Naive thymus-derived CD4-positive, alpha-beta T cell (primary cell): ENCODE measurements around the gene GMPR. TPM values are rescaled to one million over a fixed set of nuclear protein-coding genes. Genes with fewer than 3 reads are reported as not detected.

ENCODE experiments used
- ATAC-seq: fragments of 150-1000 bp; cut with Tn5 transposase; 2 replicates; pipeline ENCODE4 v1.10.0; 2021; ENCODE audit warnings: mild to moderate bottlenecking, moderate library complexity
- CTCF ChIA-PET: fragments of 350-600 bp; sonication (Branson Sonifier 250); formaldehyde crosslinking; loops from one replicate; lab custom pipeline; 2021; ENCODE audit warnings: antibody characterized with exemption; lab: Charles Lee
- POLR2A ChIA-PET: fragments of 350-600 bp; sonication (Branson Sonifier 250); formaldehyde crosslinking; loops from one replicate; lab custom pipeline; 2021; ENCODE audit warnings: antibody characterized with exemption, inconsistent platforms; lab: Charles Lee
- DNase-seq, 9 donors: peaks; one replicate each; pipeline versions ENCODE4 v3.0.0 to v3.0.0-alpha.2; 2020 to 2022; ENCODE audit warnings: mixed read lengths in 1 of 9
- H3K27ac ChIP-seq: one replicate; pipeline ENCODE4 v1.7.0; 2013; ENCODE audit warnings: mild to moderate bottlenecking, low read depth, low read length, moderate library complexity
- H3K27me3 ChIP-seq, 2 donors: one replicate each; pipeline ENCODE4 v1.7.0; 2013; ENCODE audit warnings: low read length in 2 of 2, mild to moderate bottlenecking in 2 of 2, moderate library complexity in 2 of 2; ENCODE audit not compliant: control insufficient read depth in 2 of 2, insufficient read depth in 2 of 2
- H3K36me3 ChIP-seq, 3 experiments: 1 replicate in 2 of 3; 2 replicates in 1 of 3; pipeline ENCODE4 v1.7.0; 2013; ENCODE audit warnings: low read length in 3 of 3, mild to moderate bottlenecking in 3 of 3, moderate library complexity in 1 of 3; ENCODE audit not compliant: insufficient read depth in 3 of 3, control insufficient read depth in 2 of 3
- H3K4me1 ChIP-seq, 2 donors: one replicate each; pipeline ENCODE4 v1.7.0; 2013; ENCODE audit warnings: low read length in 2 of 2, mild to moderate bottlenecking in 2 of 2, moderate library complexity in 1 of 2; ENCODE audit not compliant: control insufficient read depth in 2 of 2, insufficient read depth in 2 of 2
- H3K4me3 ChIP-seq: 2 replicates; pipeline ENCODE4 v1.7.0; 2013; ENCODE audit warnings: mild to moderate bottlenecking, low read length
- H3K9me3 ChIP-seq, 3 experiments: 1 replicate in 2 of 3; 2 replicates in 1 of 3; pipeline ENCODE4 v1.7.0; 2013; ENCODE audit warnings: low read length in 3 of 3; ENCODE audit not compliant: control insufficient read depth in 2 of 3
- H3K27ac Mint-ChIP-seq, 9 donors: one replicate each; pipeline ENCODE4 v1.8.0; 2020 to 2022; ENCODE audit warnings: mixed read lengths in 9 of 9, mild to moderate bottlenecking in 8 of 9, moderate library complexity in 5 of 9, inconsistent platforms in 2 of 9
- H3K27me3 Mint-ChIP-seq, 5 donors: one replicate each; pipeline ENCODE4 v1.8.0; 2021 to 2022; ENCODE audit warnings: mixed read lengths in 5 of 5, mild to moderate bottlenecking in 1 of 5
- H3K36me3 Mint-ChIP-seq, 5 donors: one replicate each; pipeline ENCODE4 v1.8.0; 2020 to 2022; ENCODE audit warnings: mixed read lengths in 5 of 5, mild to moderate bottlenecking in 3 of 5, inconsistent platforms in 1 of 5
- H3K4me1 Mint-ChIP-seq, 7 donors: one replicate each; pipeline ENCODE4 v1.8.0; 2020 to 2022; ENCODE audit warnings: mixed read lengths in 7 of 7, mild to moderate bottlenecking in 3 of 7, inconsistent platforms in 1 of 7
- H3K4me3 Mint-ChIP-seq, 10 donors: one replicate each; pipeline ENCODE4 v1.8.0; 2020 to 2022; ENCODE audit warnings: mild to moderate bottlenecking in 10 of 10, mixed read lengths in 10 of 10, moderate library complexity in 6 of 10, inconsistent platforms in 2 of 10
- H3K9me3 Mint-ChIP-seq, 11 donors: one replicate each; pipeline ENCODE4 v1.8.0; 2020 to 2022; ENCODE audit warnings: mixed read lengths in 11 of 11, mild to moderate bottlenecking in 4 of 11, inconsistent platforms in 1 of 11, moderate library complexity in 1 of 11
- intact Hi-C, 2 donors: fragments of 100-400 bp; cut with micrococcal nuclease; formaldehyde crosslinking; loops; one replicate each; pipeline ENCODE4 v1.15.1; 2023
- polyA plus RNA-seq, 2 donors: library from polyadenylated mRNA; unstranded; fragments of 300-500 nt; fragmentation: Illumina TruSeq; gene quantifications; one replicate each; pipeline ENCODE4 v1.2.3, GENCODE V29; 2021
- total RNA-seq, 6 experiments: library from RNA in 5 of 6; stranded (reverse) in 5 of 6; gene quantifications; 1 replicate in 5 of 6; 2 replicates in 1 of 6; pipeline ENCODE4 v1.2.3 and lab custom pipeline; 2021 to 2026

Gene GMPR
- total and polyA plus RNA-seq, 7 experiments from 2014 or later, result 0.60 to 2.1 (median 0.93) TPM; not detected in 2

DNA sequence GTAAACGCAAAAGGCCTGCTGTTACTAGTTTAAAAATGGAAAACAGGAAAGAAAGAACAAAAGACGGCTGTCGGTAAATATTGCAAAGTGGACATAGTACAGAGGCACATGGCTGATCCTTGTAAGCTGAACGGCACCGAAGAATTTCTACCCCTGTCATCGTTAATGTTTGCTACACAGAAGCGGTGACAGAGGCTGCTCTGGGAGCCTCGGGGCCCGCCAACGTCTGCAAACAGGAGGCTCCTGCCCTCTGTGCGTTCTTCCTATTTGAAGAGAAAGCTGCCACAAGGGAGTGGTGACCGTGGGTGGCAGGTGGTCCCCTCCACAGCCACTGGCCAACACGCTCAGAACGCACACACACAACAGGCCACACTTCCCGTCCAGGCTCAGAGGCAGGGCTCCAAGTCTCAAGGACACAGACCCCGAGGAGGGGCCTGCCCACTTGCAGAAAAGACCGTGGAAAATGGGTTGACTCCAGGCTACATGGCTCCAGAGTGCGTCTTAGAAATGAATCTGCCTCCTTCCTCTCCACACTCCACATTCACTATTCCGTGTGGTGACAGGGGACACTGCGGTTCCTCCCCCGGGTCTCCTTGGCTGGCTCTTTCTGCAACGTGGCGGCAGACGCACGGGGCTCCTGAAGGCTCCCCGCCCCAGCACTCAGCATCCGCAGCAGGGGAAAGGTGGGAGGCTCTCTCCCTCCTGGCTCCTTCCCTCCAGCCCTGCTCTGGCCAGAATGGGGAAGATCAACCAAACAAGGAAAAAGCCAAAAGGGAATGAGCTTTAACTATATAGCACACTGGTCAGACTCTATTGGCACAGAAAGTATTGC lies 64.5 kb downstream of the GMPR start:
- Histone ChIP-seq H3K27ac (no peak overlapping the region), H3K9me3 (no peaks in the 10 kb centered on the region), H3K4me1 (no peaks in the 10 kb centered on the region), H3K27me3 (no peaks in the 10 kb centered on the region), H3K36me3 (no peaks in the 10 kb centered on the region), H3K4me3 (no peak overlapping the region)
- no peaks in the 10 kb centered on the region for H3K9me3 Mint-ChIP-seq
- no peaks in the 10 kb centered on the region for H3K4me1 Mint-ChIP-seq
- H3K36me3 Mint-ChIP-seq, result peaks cover 3 to 30% (median 11%) of the 10 kb centered on the region in 5 donors
- H3K4me3 Mint-ChIP-seq, result no peak overlapping the region
- no peaks in the 10 kb centered on the region for H3K27me3 Mint-ChIP-seq
- DNase-seq (no peak), ATAC-seq (no peak)
- POLR2A ChIA-PET, result no interaction called here
- CTCF ChIA-PET, result interaction anchor here (0.7 kb wide), 1 partner anchor 27 kb away, joined by 3 read pairs; no protein-coding TSS in a partner anchor
- no peak overlapping the region for H3K27ac Mint-ChIP-seq
- intact Hi-C loops, result no loop called here

DNA sequence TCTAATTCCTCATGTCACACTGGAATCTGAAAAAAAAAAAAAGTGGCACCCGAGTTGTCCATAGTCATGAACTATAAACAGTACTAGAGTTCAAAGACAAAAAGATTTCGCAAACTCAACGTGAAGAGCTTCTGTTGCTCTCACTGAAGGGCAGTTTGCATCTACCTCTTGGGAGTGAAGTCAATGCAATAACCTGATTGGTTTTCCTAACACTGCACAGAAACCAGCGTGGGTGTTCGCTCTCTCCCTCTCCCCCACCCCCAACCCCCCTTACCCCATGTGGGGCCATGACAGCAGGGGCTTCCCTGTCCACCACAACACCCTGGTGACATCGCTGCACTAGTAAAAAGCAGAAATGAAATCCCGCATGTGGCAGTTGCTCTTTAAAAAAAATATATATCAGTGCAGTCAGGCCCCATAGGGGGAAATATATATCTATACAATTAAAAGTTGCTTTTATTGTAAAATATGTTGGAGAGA lies 66.9 kb downstream of the GMPR start:
- ATAC-seq (peak; percentile 63), DNase-seq (no peak)
- Mint-ChIP-seq H3K9me3 (no peaks in the 10 kb centered on the region), H3K4me1 (no peaks in the 10 kb centered on the region), H3K27me3 (no peaks in the 10 kb centered on the region), H3K36me3 (peaks cover 8 to 38% (median 17%) of the 10 kb centered on the region in 5 donors), H3K27ac (no peak overlapping the region), H3K4me3 (no peak overlapping the region)
- Histone ChIP-seq H3K4me1 (no peaks in the 10 kb centered on the region), H3K27ac (no peak overlapping the region), H3K4me3 (no peak overlapping the region), H3K36me3 (no peaks in the 10 kb centered on the region), H3K9me3 (no peaks in the 10 kb centered on the region), H3K27me3 (no peaks in the 10 kb centered on the region)
- ChIA-PET CTCF (no interaction called here), POLR2A (no interaction called here)
- intact Hi-C loops, result no loop called here

DNA sequence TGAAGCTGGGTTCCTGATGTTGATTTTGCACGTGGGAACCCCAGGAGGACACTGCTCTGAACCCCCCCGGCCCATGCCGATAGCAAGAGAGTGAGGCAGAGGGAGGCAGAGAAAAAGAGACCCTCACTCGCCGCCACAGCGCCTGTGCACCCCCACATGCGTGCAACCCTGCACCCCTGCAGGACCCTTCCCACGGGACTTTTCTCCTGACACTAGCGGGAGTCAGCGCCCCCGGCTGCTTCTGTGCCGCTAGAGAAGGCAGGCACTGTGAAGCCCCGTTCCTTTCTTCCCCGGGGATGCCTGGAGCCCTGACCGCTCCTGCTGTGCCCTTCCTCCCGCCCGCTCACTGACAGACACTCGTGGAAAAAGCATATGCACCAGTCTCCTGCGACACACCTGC lies 67.4 kb downstream of the GMPR start:
- Mint-ChIP-seq H3K9me3 (no peaks in the 10 kb centered on the region), H3K27ac (no peak overlapping the region), H3K4me3 (no peak overlapping the region), H3K4me1 (no peaks in the 10 kb centered on the region), H3K36me3 (peaks cover 8 to 38% (median 15%) of the 10 kb centered on the region in 5 donors), H3K27me3 (no peaks in the 10 kb centered on the region)
- DNase-seq, result no peak
- Histone ChIP-seq H3K36me3 (no peaks in the 10 kb centered on the region), H3K9me3 (no peaks in the 10 kb centered on the region), H3K27me3 (no peaks in the 10 kb centered on the region), H3K4me3 (no peak overlapping the region), H3K4me1 (no peaks in the 10 kb centered on the region), H3K27ac (no peak overlapping the region)
- CTCF ChIA-PET, result no interaction called here
- no peak for ATAC-seq
- intact Hi-C loops, result no loop called here
- POLR2A ChIA-PET, result no interaction called here

DNA sequence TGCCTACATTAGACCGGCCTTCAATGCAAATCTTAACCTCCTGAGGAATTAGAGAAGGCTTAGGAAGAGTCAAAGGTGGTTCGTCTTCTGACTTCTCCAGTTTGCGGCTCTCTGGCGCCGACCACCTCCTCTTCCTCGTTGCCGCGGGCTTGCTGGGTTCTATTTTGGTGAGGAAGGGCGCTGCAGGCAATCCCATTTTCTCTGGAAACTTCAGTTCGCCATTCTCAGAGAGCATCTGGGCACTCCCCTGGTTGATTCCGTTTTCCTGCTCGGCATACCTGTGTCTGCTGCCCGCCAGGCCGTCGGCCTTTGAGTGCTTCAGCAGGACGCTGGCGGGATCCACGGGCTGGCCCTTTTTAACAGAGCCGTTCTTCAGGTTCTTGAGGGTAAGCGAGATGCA lies 67.9 kb downstream of the GMPR start:
- Histone ChIP-seq H3K9me3 (no peaks in the 10 kb centered on the region), H3K27me3 (no peaks in the 10 kb centered on the region), H3K4me1 (no peaks in the 10 kb centered on the region), H3K4me3 (no peak overlapping the region), H3K36me3 (peaks cover 0 to 5% (median 0%) of the 10 kb centered on the region in 3 experiments), H3K27ac (no peak overlapping the region)
- DNase-seq, result no peak
- H3K27me3 Mint-ChIP-seq, result no peaks in the 10 kb centered on the region
- no peak for ATAC-seq
- intact Hi-C loops, result no loop called here
- CTCF ChIA-PET, result no interaction called here
- H3K9me3 Mint-ChIP-seq, result no peaks in the 10 kb centered on the region
- no peak overlapping the region for H3K27ac Mint-ChIP-seq
- no peak overlapping the region for H3K4me3 Mint-ChIP-seq
- H3K36me3 Mint-ChIP-seq, result peaks cover 8 to 38% (median 15%) of the 10 kb centered on the region in 5 donors
- POLR2A ChIA-PET, result no interaction called here
- no peaks in the 10 kb centered on the region for H3K4me1 Mint-ChIP-seq

DNA sequence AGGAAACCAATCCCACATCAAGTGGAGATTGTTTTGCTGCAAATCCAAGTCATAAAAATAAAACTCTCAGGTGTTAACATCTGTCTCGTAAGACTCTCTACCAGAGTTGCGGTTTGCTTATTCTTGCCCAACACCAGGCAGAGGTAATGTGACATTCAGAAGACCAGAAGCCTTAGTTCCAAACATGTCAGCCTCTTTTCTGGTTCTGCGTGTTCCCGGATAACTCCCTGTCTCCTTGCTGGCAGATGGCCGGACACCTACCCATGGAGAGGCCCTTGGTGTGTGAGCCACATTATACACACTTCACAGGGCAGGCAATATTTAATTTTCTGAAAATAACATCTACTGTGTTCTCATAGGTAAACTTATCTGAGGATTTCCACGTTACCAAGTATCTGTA lies 73.4 kb downstream of the GMPR start:
- DNase-seq, result no peak
- intact Hi-C loops, result no loop called here
- H3K9me3 Mint-ChIP-seq, result no peaks in the 10 kb centered on the region
- H3K4me1 Mint-ChIP-seq, result peaks cover 0 to 4% (median 3%) of the 10 kb centered on the region in 7 donors
- no peak overlapping the region for H3K4me3 Mint-ChIP-seq
- H3K27me3 Mint-ChIP-seq, result no peaks in the 10 kb centered on the region
- ChIA-PET CTCF (no interaction called here), POLR2A (no interaction called here)
- Histone ChIP-seq H3K4me1 (peaks cover 0 to 2% of the 10 kb centered on the region in 2 donors), H3K36me3 (peaks cover 0 to 5% (median 0%) of the 10 kb centered on the region in 3 experiments), H3K27ac (no peak overlapping the region), H3K4me3 (no peak overlapping the region), H3K27me3 (no peaks in the 10 kb centered on the region), H3K9me3 (no peaks in the 10 kb centered on the region)
- peaks cover 4 to 14% (median 12%) of the 10 kb centered on the region in 5 donors for H3K36me3 Mint-ChIP-seq
- H3K27ac Mint-ChIP-seq, result no peak overlapping the region
- no peak for ATAC-seq

DNA sequence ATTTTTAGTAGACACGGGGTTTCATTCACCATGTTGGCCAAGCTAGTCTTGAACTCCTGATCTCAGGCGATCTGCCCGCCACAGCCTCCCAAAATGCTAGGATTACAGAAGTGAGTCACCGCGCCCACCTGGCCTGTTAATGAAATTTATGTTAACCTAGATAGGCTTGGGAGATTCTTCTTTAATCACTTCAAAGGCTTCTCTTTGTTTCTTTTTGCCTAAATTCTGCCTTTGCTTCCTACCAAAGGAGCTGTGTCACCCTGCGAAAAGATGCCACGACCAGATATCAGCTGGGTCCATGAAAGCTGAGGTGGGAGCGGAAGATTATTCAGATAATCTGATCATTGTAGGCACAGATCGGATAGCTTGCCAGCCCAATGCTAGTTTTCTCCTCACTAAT lies 75.3 kb downstream of the GMPR start:
- Mint-ChIP-seq H3K4me1 (peaks cover 6 to 20% (median 19%) of the 10 kb centered on the region in 7 donors), H3K4me3 (no peak overlapping the region), H3K27ac (no peak overlapping the region), H3K27me3 (no peaks in the 10 kb centered on the region), H3K36me3 (peaks cover 4 to 10% (median 5%) of the 10 kb centered on the region in 5 donors), H3K9me3 (no peaks in the 10 kb centered on the region)
- Histone ChIP-seq H3K36me3 (peaks cover 0 to 5% (median 0%) of the 10 kb centered on the region in 3 experiments), H3K9me3 (no peaks in the 10 kb centered on the region), H3K27ac (no peak overlapping the region), H3K27me3 (no peaks in the 10 kb centered on the region), H3K4me3 (no peak overlapping the region), H3K4me1 (peaks cover 8 to 21% of the 10 kb centered on the region in 2 donors)
- ChIA-PET POLR2A (interaction anchor here (0.6 kb wide), 1 partner anchor 36 kb away, joined by 3 read pairs; no protein-coding TSS in a partner anchor), CTCF (interaction anchor here (0.6 kb wide), 1 partner anchor 18 kb away, joined by 3 read pairs; no protein-coding TSS in a partner anchor)
- intact Hi-C loops, result no loop called here
- DNase-seq (no peak), ATAC-seq (no peak)
